Lung microvascular endothelial cell (primary cell): Measurements from ENCODE around the gene ST8SIA1. TPM values are rescaled to one million over a fixed set of nuclear protein-coding genes. Genes with fewer than 3 reads are reported as not detected.
"Not testable (repeated sequence)": the region's sequence is repeated elsewhere in the genome, so short reads cannot be mapped to it uniquely, and the experiment has no call there.

ENCODE experiments used
- DNase-seq, 2 donors: peaks; one replicate each; pipeline versions ENCODE4 v3.0.0 to v3.0.0-alpha.2; 2010; ENCODE audit warnings: low read depth in 2 of 2
- total RNA-seq: library from RNA; depleted of rRNA; stranded (reverse); fragments of >200 nt; gene quantifications from 2 replicates; pipeline ENCODE4 v1.2.1, GENCODE V29; 2014

The ST8SIA1 gene
- total RNA-seq, 1 donor from 2014 or later = 0.60 TPM

DNA sequence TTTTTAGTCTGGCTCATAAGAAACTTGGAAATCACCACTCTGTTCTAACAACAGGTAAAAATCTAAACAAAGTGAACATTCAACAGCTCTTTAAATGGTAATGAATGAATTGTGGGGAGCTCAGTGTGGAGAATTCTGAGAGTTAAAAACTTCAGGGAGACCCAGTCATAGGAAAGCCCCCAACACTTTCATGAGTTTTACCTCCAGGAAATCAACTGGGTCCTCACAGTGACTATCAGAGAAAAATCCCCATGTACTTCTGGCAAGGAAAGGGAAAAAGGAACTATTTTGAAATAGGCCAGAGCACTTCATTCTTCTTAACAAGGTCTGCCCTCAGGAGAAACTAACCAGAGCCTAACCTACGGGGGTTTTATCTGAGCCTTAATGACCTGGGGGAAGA, 153.8 kb downstream of the ST8SIA1 start:
- DNase-seq = no peak

DNA sequence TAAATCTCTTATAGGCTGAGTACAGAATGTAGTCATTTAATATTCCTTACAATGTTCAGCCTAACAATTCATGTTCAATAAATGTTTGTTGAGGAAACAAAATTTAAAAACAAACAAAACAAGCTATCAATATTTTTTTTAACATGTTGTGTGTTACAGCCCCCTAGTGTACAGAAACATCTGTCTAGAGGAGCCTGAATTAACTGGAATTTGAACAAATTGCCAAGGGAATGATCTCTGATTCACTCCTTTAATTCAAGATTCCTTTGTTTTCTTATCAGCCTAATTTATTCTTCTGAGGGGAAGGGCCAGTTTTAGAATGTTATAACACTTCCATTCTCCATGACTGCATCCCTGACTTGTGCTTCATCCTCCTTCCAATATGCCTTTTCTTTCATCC, 161.3 kb downstream of the ST8SIA1 start:
- DNase-seq = no peak

DNA sequence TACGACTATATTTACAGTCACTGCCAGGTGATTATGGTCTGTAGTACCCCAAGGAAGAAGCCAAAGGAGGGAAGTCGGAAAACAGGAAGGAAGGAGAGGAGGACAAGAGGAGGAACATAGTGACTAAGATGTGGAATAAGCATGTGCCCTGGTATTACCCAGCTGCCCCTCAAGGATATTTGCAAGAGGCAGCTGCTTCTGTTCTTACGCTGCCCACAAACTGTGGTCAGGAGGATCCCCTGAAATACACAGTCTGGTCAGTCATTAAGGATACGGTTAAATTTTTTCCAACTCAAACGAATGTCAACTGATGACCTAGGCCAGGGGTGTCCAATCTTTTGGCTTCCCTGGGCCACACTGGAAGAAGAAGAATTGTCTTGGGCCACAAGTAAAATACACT, 162.0 kb downstream of the ST8SIA1 start:
- no peak for DNase-seq

DNA sequence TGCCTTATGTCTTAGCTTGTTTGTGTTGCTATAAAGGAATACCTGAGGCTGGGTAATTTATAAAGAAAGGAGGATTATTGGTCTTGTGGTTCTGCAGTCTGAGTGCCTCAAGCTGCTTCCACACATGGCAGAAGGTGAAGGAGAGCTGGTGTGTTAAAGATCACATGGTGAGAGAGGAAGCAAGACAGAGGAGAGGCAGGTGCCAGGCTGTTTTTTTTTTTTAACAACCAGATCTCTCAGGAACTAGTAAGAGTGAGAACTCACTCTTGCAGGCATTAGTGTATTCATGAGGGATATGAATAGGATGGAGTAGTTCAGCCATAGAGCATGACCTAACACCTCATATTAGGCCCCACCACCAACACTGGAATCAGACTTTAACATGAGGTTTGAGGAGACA, 165.1 kb downstream of the ST8SIA1 start:
- no peak for DNase-seq

DNA sequence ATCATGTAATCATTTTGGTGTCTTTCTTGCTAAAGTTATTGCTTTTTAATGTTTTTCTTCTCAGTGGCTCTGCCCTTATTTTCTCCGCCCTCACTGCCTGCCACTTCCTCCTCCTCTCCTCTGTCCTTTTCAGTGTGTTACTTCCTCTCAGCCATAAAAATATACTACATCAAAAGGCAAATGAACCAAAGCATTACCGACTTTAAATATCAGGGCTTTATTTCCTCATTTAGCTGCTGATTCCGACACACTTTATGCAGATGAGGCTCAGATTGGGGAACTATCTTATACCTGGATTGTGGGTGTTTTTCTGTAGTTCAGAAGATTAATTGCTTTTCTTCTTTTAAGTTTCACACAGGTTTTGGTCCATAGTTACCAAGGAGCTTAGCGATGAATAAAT, 170.4 kb downstream of the ST8SIA1 start:
- DNase-seq = no peak

DNA sequence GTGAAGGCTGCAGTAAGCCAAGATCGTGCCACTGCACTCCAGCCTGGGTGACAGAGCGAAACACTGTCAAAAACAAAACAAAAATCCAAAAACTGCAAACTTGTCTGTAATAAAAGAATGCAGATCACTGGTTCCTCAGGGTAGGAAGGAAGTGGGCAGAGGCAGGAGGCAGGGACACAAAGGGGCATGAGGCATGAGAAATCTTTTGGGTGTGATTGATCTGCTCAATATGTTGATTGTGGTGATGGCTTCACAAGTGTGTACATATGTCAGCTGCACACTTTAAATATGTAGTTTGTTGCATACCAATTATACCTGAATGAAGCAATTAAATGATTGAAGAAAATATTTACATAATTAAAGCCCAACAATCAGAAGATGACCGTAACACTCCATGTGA, 170.9 kb downstream of the ST8SIA1 start:
- no peak for DNase-seq

DNA sequence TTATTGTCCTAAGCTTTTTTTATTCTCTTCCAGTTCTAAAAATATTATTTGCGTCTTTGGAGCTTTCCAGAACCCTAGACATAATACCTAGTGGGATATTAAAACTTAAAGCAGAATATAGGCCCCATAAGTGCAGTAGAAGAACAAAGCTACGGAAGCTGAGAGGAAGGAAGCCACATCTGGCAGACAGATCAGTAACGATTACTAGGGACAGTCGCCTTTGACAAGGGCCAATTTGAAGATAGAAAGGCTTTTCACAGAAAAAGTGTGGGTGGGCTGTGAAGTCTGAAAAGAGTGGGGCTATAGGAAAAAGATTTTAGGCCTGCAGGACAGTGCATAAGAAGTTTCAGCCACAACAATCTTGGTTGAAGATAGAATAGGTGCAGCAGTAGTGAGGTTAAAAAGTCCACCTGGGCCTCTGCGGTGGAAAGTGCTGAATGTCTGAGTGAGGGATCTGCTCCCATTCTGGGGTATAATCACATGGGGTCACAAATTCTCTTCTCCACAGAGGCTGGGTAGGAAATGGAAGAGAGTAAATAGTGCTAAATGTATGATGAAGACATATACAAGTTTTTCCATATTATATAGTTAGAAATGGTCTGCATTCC, 174.0 kb downstream of the ST8SIA1 start:
- no peak for DNase-seq

DNA sequence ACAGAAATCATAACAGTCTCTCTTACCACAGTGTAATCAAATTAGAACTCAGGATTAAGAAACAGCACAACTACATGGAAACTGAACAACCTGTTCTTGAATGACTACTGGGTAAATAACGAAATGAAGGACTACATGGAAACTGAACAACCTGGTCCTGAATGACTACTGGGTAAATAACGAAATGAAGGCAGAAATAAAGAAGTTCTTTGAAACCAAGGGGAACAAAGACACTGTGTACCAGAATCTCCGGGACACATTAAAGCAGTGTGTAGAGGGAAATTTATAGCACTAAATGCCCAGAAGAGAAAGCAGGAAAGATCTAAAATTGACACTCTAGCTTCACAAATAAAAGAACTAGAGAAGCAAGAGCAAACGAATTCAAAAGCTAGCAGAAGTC, 185.2 kb downstream of the ST8SIA1 start:
- not testable (repeated sequence) for DNase-seq

DNA sequence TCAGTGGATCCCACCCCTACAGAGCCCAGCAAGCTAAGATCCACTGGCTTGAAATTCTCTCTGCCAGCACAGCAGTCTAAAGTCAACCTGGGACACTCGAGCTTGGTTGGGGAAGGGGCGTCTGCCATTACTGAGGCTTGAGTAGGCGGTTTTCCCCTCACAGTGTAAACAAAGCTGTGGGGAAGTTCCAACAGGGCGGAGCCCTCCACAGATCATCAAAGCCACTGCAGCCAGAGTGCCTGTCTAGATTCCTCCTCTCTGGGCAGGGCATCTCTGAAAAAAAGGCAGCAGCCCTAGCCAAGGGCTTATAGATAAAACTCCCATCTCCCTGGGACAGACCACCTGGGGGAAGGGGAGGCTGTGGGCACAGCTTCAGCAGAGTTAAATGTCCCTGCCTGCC, 187.8 kb downstream of the ST8SIA1 start:
- DNase-seq = not testable (repeated sequence)

Other genes with a start within 250 kb of the ST8SIA1 start
- gene C2CD5, start 209.8 kb upstream of the ST8SIA1 start, total RNA-seq = 11.1 and 12.0 TPM in 2 replicates